A549 (cell line): ENCODE data around the gene MTPN. TPM values are rescaled to one million over a fixed set of nuclear protein-coding genes. Genes with fewer than 3 reads are reported as not detected.

ENCODE experiments used
- ATAC-seq, 2 experiments: fragments of 200-7000 bp in 1 of 2; fragments of >200 bp in 1 of 2; cut with Nextera tagmentation in 1 of 2; cut with Tn5 transposase in 1 of 2; 3 replicates each; pipeline versions ENCODE4 v1.8.0 to v1.9.1; 2018 to 2020; ENCODE audit warnings: mild to moderate bottlenecking in 1 of 2, moderate library complexity in 1 of 2
- CTCF ChIA-PET: fragments of 300-600 bp; sonication (Branson Sonifier 250); formaldehyde crosslinking; extraction: SDS; loops from one replicate; lab custom pipeline; 2021; ENCODE audit warnings: antibody characterized with exemption, inconsistent platforms; lab: Yijun Ruan, JAX
- POLR2A ChIA-PET: fragments of 350-600 bp; formaldehyde crosslinking; extraction: SDS; loops from one replicate; lab custom pipeline; 2021; ENCODE audit warnings: antibody characterized with exemption, inconsistent platforms; lab: Yijun Ruan, JAX
- DNase-seq, 2 experiments: peaks; one replicate each; pipeline versions ENCODE4 v3.0.0 to v3.0.0-alpha.2; 2011 to 2016; ENCODE audit warnings: low read depth in 1 of 2, low spot score in 1 of 2
- FAIRE-seq: peaks from 2 replicates; lab custom pipeline; 2011; peaks lifted over from hg19 to GRCh38; lab: Jason Lieb, UNC
- H3K27ac ChIP-seq, 2 experiments: fragments of >200 bp; sonication (Bioruptor Twin); formaldehyde crosslinking; 3 replicates each; pipeline ENCODE4 v1.5.1; 2016 to 2017
- H3K4me1 ChIP-seq: fragments of >200 bp; sonication (Bioruptor Twin); formaldehyde crosslinking; 3 replicates; pipeline ENCODE4 v1.6.1; 2016
- H3K4me2 ChIP-seq: fragments of >200 bp; sonication (Bioruptor Twin); formaldehyde crosslinking; 3 replicates; pipeline ENCODE4 v1.6.1; 2016
- H3K4me3 ChIP-seq: fragments of >200 bp; sonication (Bioruptor Twin); formaldehyde crosslinking; 3 replicates; pipeline ENCODE4 v1.5.1; 2016
- H3K9me3 ChIP-seq: fragments of >200 bp; sonication (Bioruptor Twin); formaldehyde crosslinking; 3 replicates; pipeline ENCODE4 v1.6.1; 2016
- CEBPB ChIP-seq, 2 experiments: fragments of >200 bp in 1 of 2; sonication (Bioruptor Twin) in 1 of 2; formaldehyde crosslinking in 1 of 2; IDR thresholded peaks; 2 replicates each; pipeline ENCODE4 v1.6.1; 2012 to 2016
- CHD2 ChIP-seq: fragments of 150-350 bp; IDR thresholded peaks from 2 replicates; pipeline ENCODE4 v1.6.1; 2014; ENCODE audit warnings: low read length; ENCODE audit not compliant: partially characterized antibody
- CHD4 ChIP-seq: fragments of 200-600 bp; sonication (generic); IDR thresholded peaks from 2 replicates; pipeline ENCODE4 v1.6.1; 2016; ENCODE audit warnings: antibody characterized with exemption, mild to moderate bottlenecking, borderline replicate concordance
- EP300 ChIP-seq, 2 experiments: fragments of >200 bp; sonication (Bioruptor Twin); formaldehyde crosslinking; IDR thresholded peaks; 2 replicates in 1 of 2; 3 replicates in 1 of 2; pipeline ENCODE4 v1.6.1; 2016 to 2017
- HOXB13 ChIP-seq: fragments of 250-450 bp; sonication (Bioruptor Pico); IDR thresholded peaks from 2 replicates; pipeline ENCODE4 v1.5.0; 2020; ENCODE audit warnings: low read depth, mild to moderate bottlenecking, moderate library complexity
- HOXB5 ChIP-seq: fragments of 250-450 bp; sonication (Bioruptor Pico); IDR thresholded peaks from 2 replicates; pipeline ENCODE4 v1.5.0; 2020; ENCODE audit warnings: mild to moderate bottlenecking, moderate library complexity
- KDM1A ChIP-seq: fragments of 200-600 bp; sonication (generic); IDR thresholded peaks from 2 replicates; pipeline ENCODE4 v1.6.1; 2016; ENCODE audit warnings: low read depth, mild to moderate bottlenecking
- KDM5A ChIP-seq: fragments of 200-600 bp; sonication (generic); IDR thresholded peaks from 2 replicates; pipeline ENCODE4 v1.6.1; 2016; ENCODE audit warnings: antibody characterized with exemption, mild to moderate bottlenecking
- MYC ChIP-seq: IDR thresholded peaks from 2 replicates; pipeline ENCODE4 v1.6.1; 2012; ENCODE audit warnings: mild to moderate bottlenecking, inconsistent platforms, low read length, improper control_type of control experiment, borderline replicate concordance
- NPAS2 ChIP-seq: fragments of 250-450 bp; sonication (Bioruptor Pico); IDR thresholded peaks from 2 replicates; pipeline ENCODE4 v1.8.0; 2022; ENCODE audit warnings: mild to moderate bottlenecking, moderate library complexity, borderline replicate concordance
- NR3C1 ChIP-seq: fragments of >200 bp; sonication (Bioruptor Twin); formaldehyde crosslinking; IDR thresholded peaks from 3 replicates; pipeline ENCODE4 v1.6.1; 2017
- PHF8 ChIP-seq: fragments of 200-600 bp; sonication (generic); IDR thresholded peaks from 2 replicates; pipeline ENCODE4 v1.6.1; 2016; ENCODE audit warnings: low read depth, mild to moderate bottlenecking, antibody characterized with exemption, moderate library complexity, borderline replicate concordance
- POLR2AphosphoS2 ChIP-seq: conservative IDR thresholded peaks from 2 replicates; pipeline ENCODE4 v1.6.1; 2012; ENCODE audit warnings: low read length, improper control_type of control experiment, inconsistent platforms
- RAD21 ChIP-seq, 2 experiments: fragments of >200 bp in 1 of 2; sonication (Bioruptor Twin) in 1 of 2; formaldehyde crosslinking in 1 of 2; IDR thresholded peaks in 1 of 2; conservative IDR thresholded peaks in 1 of 2; 2 replicates in 1 of 2; 3 replicates in 1 of 2; pipeline ENCODE4 v1.6.1; 2012 to 2018; ENCODE audit warnings: inconsistent platforms in 1 of 2
- RARB ChIP-seq: fragments of 250-450 bp; sonication (Bioruptor Pico); IDR thresholded peaks from 2 replicates; pipeline ENCODE4 v1.8.0; 2021; ENCODE audit warnings: mild to moderate bottlenecking, moderate library complexity
- RNF2 ChIP-seq: fragments of 200-600 bp; sonication (generic); IDR thresholded peaks from 2 replicates; pipeline ENCODE4 v1.6.1; 2016; ENCODE audit warnings: low read depth, mild to moderate bottlenecking, antibody characterized with exemption, moderate library complexity, borderline replicate concordance
- SMC3 ChIP-seq: fragments of >200 bp; sonication (Bioruptor Twin); formaldehyde crosslinking; IDR thresholded peaks from 3 replicates; pipeline ENCODE4 v1.6.1; 2018; ENCODE audit warnings: inconsistent platforms
- ZSCAN20 ChIP-seq: fragments of 250-450 bp; sonication (Bioruptor Pico); IDR thresholded peaks from 2 replicates; pipeline ENCODE4 v1.8.0; 2022; ENCODE audit warnings: mild to moderate bottlenecking, moderate library complexity
- WGBS: methylation state at CpG from one replicate; pipeline ENCODE4 v1.1.6; 2017; ENCODE audit errors: missing lambda C conversion rate; 5-methylcytosine and 5-hydroxymethylcytosine counted together
- polyA plus RNA-seq, 4 experiments: library from polyadenylated mRNA; depleted of rRNA in 3 of 4; stranded (reverse); fragments of >200 nt; fragmentation: RNase III in 1 of 4; extraction: RNeasy Plus Mini Kit Qiagen cat#74134 plus additional on column Dnase treatment in 1 of 4; gene quantifications; 2 replicates in 3 of 4; 3 replicates in 1 of 4; pipeline ENCODE4 v1.2.3, GENCODE V29; 2011 to 2017
- TF ChIP-seq, protein P1 (sequence below): fragments of 250-450 bp; sonication (Bioruptor Pico); IDR thresholded peaks from 2 replicates; pipeline ENCODE4 v1.5.0; 2021; ENCODE audit warnings: mild to moderate bottlenecking, moderate library complexity, borderline replicate concordance
- TF ChIP-seq, protein P2 (sequence below): fragments of >200 bp; sonication (Bioruptor Twin); formaldehyde crosslinking; IDR thresholded peaks from 3 replicates; pipeline ENCODE4 v1.5.1; 2016
- TF ChIP-seq, protein P3 (sequence below): IDR thresholded peaks from 2 replicates; pipeline ENCODE4 v1.6.1; 2012; ENCODE audit warnings: low read depth, borderline replicate concordance

The MTPN gene
- polyA plus RNA-seq, 2 of the 4 experiments (the other 2 are of a cell fraction) = 147 to 206 TPM

DNA sequence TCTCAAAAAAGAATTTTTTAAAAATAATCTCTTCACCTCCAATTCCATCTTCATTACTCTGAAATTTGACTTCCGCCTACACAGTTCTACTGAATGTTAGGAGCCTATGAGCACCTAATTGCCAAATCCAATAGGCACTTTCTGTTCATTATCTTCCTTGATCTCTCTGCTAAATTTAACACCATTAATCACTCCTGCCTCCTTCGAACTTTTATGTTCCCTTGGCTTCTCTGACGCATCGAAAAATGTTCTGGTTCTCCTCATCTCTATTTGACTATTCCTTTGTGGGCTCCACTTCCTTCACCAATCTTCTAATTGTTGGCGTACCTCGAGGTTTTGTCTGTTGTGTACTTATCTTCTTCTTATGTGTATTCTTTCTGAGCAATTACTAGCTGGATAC lies 87.3 kb downstream of the MTPN start (continued):
- TF ChIP-seq HOXB13 (CRISPR knock-in tag) = no peak
- TF ChIP-seq RNF2 = no peak
- TF ChIP-seq CHD2 = no peak

DNA sequence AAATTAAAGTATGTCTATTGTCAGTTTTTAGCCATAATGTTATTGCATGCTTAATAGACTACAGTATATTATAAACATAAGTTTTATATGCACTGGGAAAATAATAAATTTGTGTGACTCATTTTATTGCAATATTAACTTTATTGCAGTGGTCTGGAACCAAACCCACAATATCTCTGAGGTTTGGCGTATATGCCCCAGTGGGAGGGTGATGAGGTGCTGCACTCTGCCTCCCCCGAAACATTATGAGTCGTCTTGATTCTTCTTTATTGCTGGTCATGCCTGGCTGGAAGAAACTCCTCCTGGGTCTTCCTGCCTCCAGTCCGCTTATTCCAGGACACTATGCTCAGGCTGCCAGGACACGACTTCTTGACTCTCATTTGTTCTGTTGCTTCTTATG lies 88.4 kb downstream of the MTPN start:
- H3K4me1 ChIP-seq = no peaks in the 10 kb centered on the region
- no peak overlapping the region for H3K27ac ChIP-seq
- WGBS = 48% methylated on average over 5 of the region's 5 CpGs
- no peak for ATAC-seq
- FAIRE-seq = no peak
- DNase-seq = no peak
- ChIA-PET POLR2A (no interaction called here), CTCF (no interaction called here)
- no peaks in the 10 kb centered on the region for H3K9me3 ChIP-seq
- H3K4me3 ChIP-seq = no peak overlapping the region
- TF ChIP-seq PHF8 (no peak), CHD2 (no peak), SMC3 (no peak), KDM5A (no peak), HOXB13 (CRISPR knock-in tag) (no peak), EP300 (IDR thresholded peaks at IDR 0.05) (no peak), RARB (CRISPR knock-in tag) (no peak), CHD4 (no peak), NR3C1 (no peak), CEBPB (IDR thresholded peaks at IDR 0.05) (no peak), POLR2AphosphoS2 (no peak), HOXB5 (CRISPR knock-in tag) (no peak), NPAS2 (CRISPR knock-in tag) (no peak), RAD21 (conservative IDR thresholded peaks at IDR 0.05 in 1 of 2, IDR thresholded peaks at IDR 0.05 in 1 of 2) (no peak), MYC (no peak), ZSCAN20 (no peak), KDM1A (no peak)
- TF ChIP-seq, protein P1, sequence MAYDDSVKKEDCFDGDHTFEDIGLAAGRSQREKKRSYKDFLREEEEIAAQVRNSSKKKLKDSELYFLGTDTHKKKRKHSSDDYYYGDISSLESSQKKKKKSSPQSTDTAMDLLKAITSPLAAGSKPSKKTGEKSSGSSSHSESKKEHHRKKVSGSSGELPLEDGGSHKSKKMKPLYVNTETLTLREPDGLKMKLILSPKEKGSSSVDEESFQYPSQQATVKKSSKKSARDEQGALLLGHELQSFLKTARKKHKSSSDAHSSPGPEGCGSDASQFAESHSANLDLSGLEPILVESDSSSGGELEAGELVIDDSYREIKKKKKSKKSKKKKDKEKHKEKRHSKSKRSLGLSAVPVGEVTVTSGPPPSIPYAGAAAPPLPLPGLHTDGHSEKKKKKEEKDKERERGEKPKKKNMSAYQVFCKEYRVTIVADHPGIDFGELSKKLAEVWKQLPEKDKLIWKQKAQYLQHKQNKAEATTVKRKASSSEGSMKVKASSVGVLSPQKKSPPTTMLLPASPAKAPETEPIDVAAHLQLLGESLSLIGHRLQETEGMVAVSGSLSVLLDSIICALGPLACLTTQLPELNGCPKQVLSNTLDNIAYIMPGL (CRISPR knock-in tag) = no peak
- TF ChIP-seq, protein P2, sequence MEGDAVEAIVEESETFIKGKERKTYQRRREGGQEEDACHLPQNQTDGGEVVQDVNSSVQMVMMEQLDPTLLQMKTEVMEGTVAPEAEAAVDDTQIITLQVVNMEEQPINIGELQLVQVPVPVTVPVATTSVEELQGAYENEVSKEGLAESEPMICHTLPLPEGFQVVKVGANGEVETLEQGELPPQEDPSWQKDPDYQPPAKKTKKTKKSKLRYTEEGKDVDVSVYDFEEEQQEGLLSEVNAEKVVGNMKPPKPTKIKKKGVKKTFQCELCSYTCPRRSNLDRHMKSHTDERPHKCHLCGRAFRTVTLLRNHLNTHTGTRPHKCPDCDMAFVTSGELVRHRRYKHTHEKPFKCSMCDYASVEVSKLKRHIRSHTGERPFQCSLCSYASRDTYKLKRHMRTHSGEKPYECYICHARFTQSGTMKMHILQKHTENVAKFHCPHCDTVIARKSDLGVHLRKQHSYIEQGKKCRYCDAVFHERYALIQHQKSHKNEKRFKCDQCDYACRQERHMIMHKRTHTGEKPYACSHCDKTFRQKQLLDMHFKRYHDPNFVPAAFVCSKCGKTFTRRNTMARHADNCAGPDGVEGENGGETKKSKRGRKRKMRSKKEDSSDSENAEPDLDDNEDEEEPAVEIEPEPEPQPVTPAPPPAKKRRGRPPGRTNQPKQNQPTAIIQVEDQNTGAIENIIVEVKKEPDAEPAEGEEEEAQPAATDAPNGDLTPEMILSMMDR = no peak
- TF ChIP-seq, protein P3, sequence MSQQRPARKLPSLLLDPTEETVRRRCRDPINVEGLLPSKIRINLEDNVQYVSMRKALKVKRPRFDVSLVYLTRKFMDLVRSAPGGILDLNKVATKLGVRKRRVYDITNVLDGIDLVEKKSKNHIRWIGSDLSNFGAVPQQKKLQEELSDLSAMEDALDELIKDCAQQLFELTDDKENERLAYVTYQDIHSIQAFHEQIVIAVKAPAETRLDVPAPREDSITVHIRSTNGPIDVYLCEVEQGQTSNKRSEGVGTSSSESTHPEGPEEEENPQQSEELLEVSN = no peak
- H3K4me2 ChIP-seq = no peak overlapping the region
